Endometrial microvascular endothelial cells (primary cell): ENCODE results near the gene PRR20E. TPM values are rescaled to one million over a fixed set of nuclear protein-coding genes. Genes with fewer than 3 reads are reported as not detected.
"Not testable (repeated sequence)": the region's sequence is repeated elsewhere in the genome, so short reads cannot be mapped to it uniquely, and the experiment has no call there.

Experiments used
- in situ Hi-C: cut with HindIII; loops from 2 replicates; pipeline ENCODE4 v1.10.0; 2017; ENCODE audit warnings: low sequenced_read_pairs, low pct_unique_long_range_greater_than_20kb; ENCODE audit errors: inconsistent ontology term
- total RNA-seq: library from RNA; depleted of rRNA; stranded (reverse); fragments of >200 nt; gene quantifications from one replicate; pipeline ENCODE4 v1.2.3, GENCODE V29; 2015; ENCODE audit errors: inconsistent ontology term

The PRR20E gene
- total RNA-seq: not detected

DNA sequence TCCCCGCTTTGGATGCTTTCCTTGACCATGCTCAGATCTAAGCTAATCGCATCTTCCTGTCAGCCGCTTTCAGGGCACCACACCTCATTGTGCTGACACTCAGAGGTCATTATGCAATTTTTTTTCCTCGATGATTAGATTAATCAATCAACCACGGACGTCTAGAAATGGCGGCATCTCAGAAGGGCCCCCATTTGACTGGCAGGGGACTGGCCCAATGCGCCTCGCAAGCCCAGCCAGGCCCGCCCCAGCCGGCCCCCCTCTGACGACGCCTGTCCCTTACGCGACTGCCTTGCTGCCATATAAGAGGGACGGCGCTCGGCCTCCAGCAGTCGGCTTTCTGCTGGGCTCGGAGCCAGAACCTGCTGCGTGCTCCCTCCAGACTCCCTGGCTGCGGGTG, at the start of gene PRR20E:
PRR20E (plus strand) TSS at position 301 of the 400 bp plus-strand sequence. CDS start 387 bp downstream, outside the sequence.
- in situ Hi-C loops: not testable (repeated sequence)

DNA sequence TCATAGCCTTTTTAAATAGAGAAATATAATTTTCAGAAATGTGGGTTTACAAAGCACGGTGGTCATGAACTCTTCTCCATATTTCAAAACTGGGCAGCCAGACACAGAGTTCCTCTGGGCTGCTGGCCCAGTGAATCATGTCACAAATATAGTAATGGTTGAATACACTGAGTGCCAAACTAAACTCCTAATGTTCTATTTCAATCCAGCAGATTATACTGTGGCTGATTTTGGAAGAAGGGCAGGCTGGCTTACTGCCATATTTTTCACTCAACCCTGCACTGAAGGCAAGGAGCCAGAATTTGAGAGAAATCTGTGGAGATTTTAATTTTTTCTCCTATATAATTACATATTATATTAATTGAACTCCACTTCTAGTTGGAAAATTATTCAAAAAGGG, 43.3 kb upstream of the PRR20E start:
- in situ Hi-C loops: no loop called here

DNA sequence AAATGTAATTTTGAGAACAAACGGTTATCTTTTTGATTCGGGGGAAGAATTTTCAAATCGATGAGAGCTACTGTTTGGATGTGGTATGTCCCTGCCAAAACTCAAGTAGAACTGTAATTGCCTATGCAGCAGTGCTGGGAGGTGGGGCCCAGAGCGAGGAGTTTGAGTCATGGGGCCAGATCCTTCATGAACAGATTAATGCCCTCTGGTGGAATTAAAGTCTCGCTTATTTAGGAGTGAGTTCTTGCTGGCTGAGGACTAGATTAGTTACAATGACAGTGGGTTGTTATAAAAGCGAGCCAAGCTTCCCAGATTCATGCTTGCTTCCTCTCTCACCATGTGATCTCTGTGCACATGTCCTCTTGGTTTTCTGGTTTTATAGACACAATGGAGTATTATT, 38.1 kb upstream of the PRR20E start:
- in situ Hi-C loops: no loop called here

DNA sequence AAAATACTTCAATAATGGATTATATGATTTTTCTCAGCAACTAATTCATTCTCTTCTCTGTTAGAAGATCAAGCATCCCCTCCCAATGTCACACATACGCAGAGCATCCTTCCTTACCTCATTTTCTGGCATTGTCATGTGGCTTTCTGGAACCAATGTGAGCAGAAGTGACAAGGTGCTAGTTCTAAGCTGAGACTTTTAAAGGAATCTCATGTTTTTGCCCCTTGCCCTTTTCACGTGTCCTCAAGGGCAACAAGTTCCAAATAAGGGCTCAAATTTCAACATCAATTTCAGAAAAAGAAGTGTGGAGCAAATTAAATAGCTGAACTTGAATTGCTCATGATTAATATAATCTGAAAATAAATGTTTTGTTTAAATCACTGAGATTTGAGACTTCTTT, 30.9 kb upstream of the PRR20E start:
- in situ Hi-C loops: no loop called here

DNA sequence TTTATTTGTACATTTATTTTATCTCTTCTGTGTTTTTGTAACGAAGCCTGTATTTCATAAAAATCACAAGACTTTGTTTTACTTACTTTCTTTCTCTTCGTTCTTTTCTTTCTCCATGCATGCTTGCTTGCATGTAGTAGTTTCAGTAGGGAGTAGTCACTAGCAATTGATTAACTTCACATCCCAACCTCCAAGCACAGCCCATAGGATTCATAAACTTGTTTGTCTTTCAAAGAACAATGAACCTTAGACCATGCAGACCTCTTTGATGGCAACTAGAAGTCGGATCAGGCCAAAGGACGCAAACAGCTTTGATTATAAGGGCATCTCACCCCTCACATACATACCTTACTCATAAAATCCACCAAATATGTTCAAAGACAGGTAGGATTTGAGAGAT, 29.4 kb upstream of the PRR20E start:
- in situ Hi-C loops: no loop called here

DNA sequence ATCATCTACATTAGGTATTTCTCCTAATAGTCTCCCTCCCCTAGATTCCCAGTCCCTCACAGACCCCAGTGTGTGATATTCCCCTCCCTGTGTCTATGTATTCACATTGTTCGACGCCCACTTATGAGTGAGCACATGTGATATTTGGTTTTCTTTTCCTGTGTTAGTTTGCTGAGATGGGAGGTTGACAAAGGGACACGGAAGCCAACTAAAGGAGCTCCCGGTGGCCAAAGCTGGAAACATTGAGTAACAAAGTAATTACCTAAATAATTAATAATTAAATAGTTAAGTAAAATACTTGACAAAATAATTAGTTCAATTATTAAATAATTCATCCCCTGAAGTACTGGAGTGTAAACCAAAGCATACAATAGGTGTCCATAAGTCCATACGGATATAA, 28.0 kb upstream of the PRR20E start:
- in situ Hi-C loops: no loop called here

DNA sequence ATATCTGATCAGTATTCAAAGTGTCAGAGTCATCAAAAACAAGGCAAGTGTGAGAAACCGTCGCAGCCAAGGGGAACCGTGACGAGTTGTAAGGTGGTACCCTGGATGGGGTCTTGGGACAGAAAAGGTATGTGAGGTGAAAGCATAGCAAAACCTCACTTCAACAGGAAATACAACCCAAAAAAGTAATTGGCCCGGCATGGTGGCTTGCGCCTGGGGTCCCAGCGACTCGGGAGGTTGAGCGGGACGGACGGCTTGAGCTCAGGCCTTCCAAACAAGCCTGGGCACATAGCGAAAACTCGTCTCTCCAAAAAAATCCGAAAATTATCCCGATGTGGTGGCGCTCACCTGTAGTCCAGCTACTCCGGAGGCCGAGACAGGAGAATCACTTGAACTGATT, 27.2 kb upstream of the PRR20E start:
- in situ Hi-C loops: not testable (repeated sequence)

DNA sequence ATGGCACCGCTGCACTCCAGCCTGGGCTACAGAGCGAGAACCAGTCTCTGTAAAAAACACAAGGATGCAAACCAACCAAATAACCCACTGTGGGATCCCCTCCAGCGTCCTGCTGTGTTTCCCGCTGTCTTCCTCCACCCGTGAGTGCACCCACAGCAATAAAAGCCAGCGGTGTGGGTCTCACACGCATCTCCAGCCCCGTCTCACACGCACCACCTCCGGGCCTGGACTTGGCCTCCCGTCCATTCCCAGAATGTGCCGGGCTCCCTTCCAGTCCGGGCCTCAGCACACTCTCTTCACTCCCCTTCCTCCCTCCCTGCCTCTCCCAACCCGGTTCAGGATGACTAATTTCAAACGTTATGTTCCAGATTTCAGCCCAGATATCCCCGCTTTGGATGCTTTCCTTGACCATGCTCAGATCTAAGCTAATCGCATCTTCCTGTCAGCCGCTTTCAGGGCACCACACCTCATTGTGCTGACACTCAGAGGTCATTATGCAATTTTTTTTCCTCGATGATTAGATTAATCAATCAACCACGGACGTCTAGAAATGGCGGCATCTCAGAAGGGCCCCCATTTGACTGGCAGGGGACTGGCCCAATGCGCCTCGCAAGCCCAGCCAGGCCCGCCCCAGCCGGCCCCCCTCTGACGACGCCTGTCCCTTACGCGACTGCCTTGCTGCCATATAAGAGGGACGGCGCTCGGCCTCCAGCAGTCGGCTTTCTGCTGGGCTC, 26.6 kb upstream of the PRR20E start, which contains the start of gene PRR20A:
PRR20A (plus strand) TSS at position 684 of the 734 bp plus-strand sequence. CDS start 387 bp downstream, outside the sequence.
- in situ Hi-C loops: not testable (repeated sequence)

DNA sequence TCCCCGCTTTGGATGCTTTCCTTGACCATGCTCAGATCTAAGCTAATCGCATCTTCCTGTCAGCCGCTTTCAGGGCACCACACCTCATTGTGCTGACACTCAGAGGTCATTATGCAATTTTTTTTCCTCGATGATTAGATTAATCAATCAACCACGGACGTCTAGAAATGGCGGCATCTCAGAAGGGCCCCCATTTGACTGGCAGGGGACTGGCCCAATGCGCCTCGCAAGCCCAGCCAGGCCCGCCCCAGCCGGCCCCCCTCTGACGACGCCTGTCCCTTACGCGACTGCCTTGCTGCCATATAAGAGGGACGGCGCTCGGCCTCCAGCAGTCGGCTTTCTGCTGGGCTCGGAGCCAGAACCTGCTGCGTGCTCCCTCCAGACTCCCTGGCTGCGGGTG, 19.8 kb upstream of the PRR20E start, which contains the start of gene PRR20B:
PRR20B (plus strand) TSS at position 301 of the 400 bp plus-strand sequence. CDS start 387 bp downstream, outside the sequence.
- in situ Hi-C loops: not testable (repeated sequence)

DNA sequence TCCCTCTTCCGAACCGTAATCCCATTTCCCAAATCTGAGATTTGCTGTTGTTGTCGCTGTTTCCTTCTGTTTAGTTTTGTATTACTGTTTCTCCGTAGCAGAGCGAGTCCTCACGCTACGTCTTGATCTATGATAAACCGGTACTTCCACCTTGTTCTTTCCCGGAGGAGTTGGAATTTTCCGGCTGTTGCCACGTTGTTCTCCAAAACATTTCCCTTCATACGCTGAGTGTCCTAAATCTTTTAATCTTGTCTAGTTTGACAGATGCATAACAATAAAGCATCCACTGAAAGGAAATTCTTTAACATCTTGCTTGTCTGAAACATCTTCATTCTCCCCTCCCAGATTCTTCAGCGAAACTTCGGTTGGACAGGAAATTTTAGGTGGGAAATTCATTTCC, 18.9 kb upstream of the PRR20E start:
- in situ Hi-C loops: not testable (repeated sequence)

DNA sequence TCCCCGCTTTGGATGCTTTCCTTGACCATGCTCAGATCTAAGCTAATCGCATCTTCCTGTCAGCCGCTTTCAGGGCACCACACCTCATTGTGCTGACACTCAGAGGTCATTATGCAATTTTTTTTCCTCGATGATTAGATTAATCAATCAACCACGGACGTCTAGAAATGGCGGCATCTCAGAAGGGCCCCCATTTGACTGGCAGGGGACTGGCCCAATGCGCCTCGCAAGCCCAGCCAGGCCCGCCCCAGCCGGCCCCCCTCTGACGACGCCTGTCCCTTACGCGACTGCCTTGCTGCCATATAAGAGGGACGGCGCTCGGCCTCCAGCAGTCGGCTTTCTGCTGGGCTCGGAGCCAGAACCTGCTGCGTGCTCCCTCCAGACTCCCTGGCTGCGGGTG, 13.2 kb upstream of the PRR20E start, which contains the start of gene PRR20C:
PRR20C (plus strand) TSS at position 301 of the 400 bp plus-strand sequence. CDS start 387 bp downstream, outside the sequence.
- in situ Hi-C loops: not testable (repeated sequence)

DNA sequence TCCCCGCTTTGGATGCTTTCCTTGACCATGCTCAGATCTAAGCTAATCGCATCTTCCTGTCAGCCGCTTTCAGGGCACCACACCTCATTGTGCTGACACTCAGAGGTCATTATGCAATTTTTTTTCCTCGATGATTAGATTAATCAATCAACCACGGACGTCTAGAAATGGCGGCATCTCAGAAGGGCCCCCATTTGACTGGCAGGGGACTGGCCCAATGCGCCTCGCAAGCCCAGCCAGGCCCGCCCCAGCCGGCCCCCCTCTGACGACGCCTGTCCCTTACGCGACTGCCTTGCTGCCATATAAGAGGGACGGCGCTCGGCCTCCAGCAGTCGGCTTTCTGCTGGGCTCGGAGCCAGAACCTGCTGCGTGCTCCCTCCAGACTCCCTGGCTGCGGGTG, 6.7 kb upstream of the PRR20E start, which contains the start of gene PRR20D:
PRR20D (plus strand) TSS at position 301 of the 400 bp plus-strand sequence. CDS start 387 bp downstream, outside the sequence.
- in situ Hi-C loops: not testable (repeated sequence)

DNA sequence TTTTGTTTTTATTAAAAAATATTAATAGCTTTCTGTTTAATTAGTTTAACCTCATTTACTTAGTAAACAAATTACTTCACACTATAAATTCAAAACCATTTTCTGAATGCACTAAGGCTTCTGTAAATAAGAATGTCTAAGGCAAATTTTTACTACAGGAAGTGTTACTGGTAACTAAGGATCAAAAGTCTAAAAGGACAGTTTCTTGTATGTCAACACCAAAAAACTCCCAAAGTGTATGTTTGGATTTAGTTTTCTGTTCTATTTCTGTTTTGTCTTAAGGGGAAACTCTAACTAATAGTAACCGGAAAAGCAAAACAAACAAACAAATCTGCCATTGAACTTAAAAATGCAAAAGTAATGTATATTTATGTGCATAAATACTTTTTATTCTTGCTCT, 24.7 kb downstream of the PRR20E start:
- in situ Hi-C loops: no loop called here

DNA sequence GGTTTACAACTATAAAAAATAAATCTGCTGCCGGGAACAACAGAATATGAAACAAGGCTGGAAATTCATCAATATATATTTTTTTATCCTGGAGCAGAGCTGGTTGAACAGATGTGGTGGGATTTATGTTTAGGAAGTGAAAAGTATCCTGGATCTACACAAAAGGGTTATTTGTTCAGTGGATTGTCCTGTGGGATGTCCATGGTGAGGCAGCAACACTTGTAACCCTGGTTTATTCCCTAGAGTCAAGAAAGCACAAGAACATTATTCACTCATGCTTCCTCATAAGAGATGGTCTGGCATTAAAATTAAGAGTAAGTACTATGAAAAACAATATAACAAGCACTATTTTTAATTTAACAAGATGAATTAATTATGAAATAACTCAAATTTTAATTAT, 46.0 kb downstream of the PRR20E start:
- in situ Hi-C loops: no loop called here

Other genes with a start within 250 kb of the PRR20E start
- gene PRR20A, start 26.3 kb upstream of the PRR20E start, total RNA-seq: not detected
- not detected for gene PRR20B, start 19.7 kb upstream of the PRR20E start, total RNA-seq
- not detected for gene PRR20C, start 13.1 kb upstream of the PRR20E start, total RNA-seq
- not detected for gene PRR20D, start 6.6 kb upstream of the PRR20E start, total RNA-seq